Upper lobe of left lung (tissue), 6 donors: ENCODE measurements around the gene SCGB1A1. TPM values are rescaled to one million over a fixed set of nuclear protein-coding genes. Genes with fewer than 3 reads are reported as not detected.

Experiments
- ATAC-seq, 2 donors: fragments of 200-7000 bp; cut with Tn5 transposase; one replicate each; pipeline ENCODE4 v1.9.1; 2022; ENCODE audit warnings: mild to moderate bottlenecking in 2 of 2, moderate library complexity in 2 of 2; ENCODE audit not compliant: low FRiP score in 2 of 2
- DNase-seq, 2 donors: peaks; one replicate each; pipeline ENCODE4 v3.0.0-alpha.2; 2019 to 2020
- H3K27ac ChIP-seq, 4 donors: fragments of 200-600 bp; sonication (generic); one replicate each; pipeline ENCODE4 v1.5.1; 2016 to 2019
- H3K27me3 ChIP-seq, 4 donors: fragments of 200-600 bp; sonication (generic); one replicate each; pipeline ENCODE4 v1.5.1; 2017 to 2019
- H3K36me3 ChIP-seq, 4 donors: fragments of 200-600 bp; sonication (generic); one replicate each; pipeline ENCODE4 v1.5.1; 2016 to 2019
- H3K4me1 ChIP-seq, 4 donors: fragments of 200-600 bp; sonication (generic); one replicate each; pipeline ENCODE4 v1.5.1; 2018 to 2019
- H3K4me3 ChIP-seq, 4 donors: fragments of 200-600 bp; sonication (generic); one replicate each; pipeline ENCODE4 v1.5.1; 2017 to 2019; ENCODE audit warnings: mild to moderate bottlenecking in 2 of 4, moderate library complexity in 1 of 4
- H3K9me3 ChIP-seq, 4 donors: fragments of 200-600 bp; sonication (generic); one replicate each; pipeline ENCODE4 v1.5.1; 2018 to 2019
- CTCF ChIP-seq, 6 experiments: fragments of 450-650 bp in 4 of 6; fragments of 200-600 bp in 2 of 6; sonication (generic) in 2 of 6; IDR thresholded peaks; one replicate each; pipeline ENCODE4 v1.5.1; 2016 to 2019; ENCODE audit warnings: antibody characterized with exemption in 6 of 6
- EP300 ChIP-seq, 4 donors: sonication (generic); formaldehyde crosslinking; IDR thresholded peaks; one replicate each; pipeline ENCODE4 v1.5.1; 2017; ENCODE audit warnings: antibody characterized with exemption in 4 of 4, control low read depth in 2 of 4
- POLR2A ChIP-seq, 4 donors: fragments of 450-650 bp; IDR thresholded peaks; one replicate each; pipeline ENCODE4 v1.5.1; 2016 to 2017; ENCODE audit warnings: antibody characterized with exemption in 4 of 4, mild to moderate bottlenecking in 2 of 4
- POLR2AphosphoS5 ChIP-seq, 2 donors: sonication (generic); formaldehyde crosslinking; IDR thresholded peaks; one replicate each; pipeline ENCODE4 v1.5.1; 2017; ENCODE audit warnings: antibody characterized with exemption in 2 of 2
- WGBS, 2 donors: methylation state at CpG; one replicate each; pipeline ENCODE4 v1.1.5; 2017 to 2018; 5-methylcytosine and 5-hydroxymethylcytosine counted together
- total RNA-seq, 6 donors: library from RNA; depleted of rRNA in 4 of 6; stranded (reverse); fragments of >200 nt in 4 of 6; gene quantifications; one replicate each; pipeline versions ENCODE4 v1.1.0 to v1.2.1, GENCODE V29; 2016 to 2021
- donor health status: DM: no; HTN: no; CAD: no; lungs with moderate emphysema.
- donor health status: DM: no; HTN: yes; CAD: no; lungs with severe emphysema.

Gene SCGB1A1
- total RNA-seq, 6 donors from 2014 or later, result 85.4 to 2,572 (median 1,269) TPM

GRCh38 chr11:62387381-62387780 is 31.5 kb upstream of the SCGB1A1 start:
- Histone ChIP-seq H3K27ac (no peak overlapping the region), H3K27me3 (no peaks in the 10 kb centered on the region), H3K4me3 (no peak overlapping the region), H3K4me1 (no peaks in the 10 kb centered on the region), H3K36me3 (peaks cover 0 to 15% (median 4%) of the 10 kb centered on the region in 4 donors), H3K9me3 (no peaks in the 10 kb centered on the region)
- TF ChIP-seq POLR2AphosphoS5 (IDR thresholded peaks at IDR 0.05) (no peak), CTCF (IDR thresholded peaks at IDR 0.05) (no peak), POLR2A (IDR thresholded peaks at IDR 0.05) (no peak), EP300 (IDR thresholded peaks at IDR 0.05) (no peak)
- WGBS, 2 donors, result 96 to 97% methylated on average over 3 of the region's 3 CpGs
- DNase-seq (no peak), ATAC-seq (no peak)

- Histone ChIP-seq H3K27me3 (no peaks in the 10 kb centered on the region), H3K4me1 (no peaks in the 10 kb centered on the region), H3K4me3 (no peak overlapping the region), H3K27ac (no peak overlapping the region), H3K36me3 (peaks cover 0 to 15% (median 4%) of the 10 kb centered on the region in 4 donors), H3K9me3 (no peaks in the 10 kb centered on the region)
- ATAC-seq, result no peak
- TF ChIP-seq CTCF (IDR thresholded peaks at IDR 0.05) (no peak), POLR2AphosphoS5 (IDR thresholded peaks at IDR 0.05) (no peak), EP300 (IDR thresholded peaks at IDR 0.05) (no peak), POLR2A (IDR thresholded peaks at IDR 0.05) (no peak)
- no peak for DNase-seq
- 82 to 89% methylated on average over 11 of the region's 11 CpGs for WGBS, 2 donors
These were observed 29.8 kb upstream of the SCGB1A1 start for GRCh38 chr11:62388999-62389398.

GRCh38 chr11:62390237-62390636 is 28.6 kb upstream of the SCGB1A1 start:
- no peak for TF ChIP-seq CTCF (IDR thresholded peaks at IDR 0.05)
- TF ChIP-seq EP300 (IDR thresholded peaks at IDR 0.05), result no peak
- TF ChIP-seq POLR2AphosphoS5 (IDR thresholded peaks at IDR 0.05), result no peak
- no peak for TF ChIP-seq POLR2A (IDR thresholded peaks at IDR 0.05)
- Histone ChIP-seq H3K9me3 (no peaks in the 10 kb centered on the region), H3K27ac (no peak overlapping the region), H3K27me3 (no peaks in the 10 kb centered on the region), H3K4me1 (peaks cover 3 to 8% (median 4%) of the 10 kb centered on the region in 4 donors), H3K36me3 (peaks cover 0 to 15% (median 4%) of the 10 kb centered on the region in 4 donors), H3K4me3 (no peak overlapping the region)
- DNase-seq (no peak), ATAC-seq (no peak)
- 72 to 86% methylated on average over 4 of the region's 5 CpGs for WGBS, 2 donors

GRCh38 chr11:62390722-62391121 is 28.1 kb upstream of the SCGB1A1 start:
- no peaks in the 10 kb centered on the region for H3K9me3 ChIP-seq
- WGBS, 2 donors, result 93 to 100% methylated on average over 1 of the region's 1 CpG

More at GRCh38 chr11:62390722-62391121, 28.1 kb upstream of the SCGB1A1 start:
- no peak overlapping the region for H3K4me3 ChIP-seq
- peaks cover 4 to 10% (median 6%) of the 10 kb centered on the region in 4 donors for H3K4me1 ChIP-seq
- ATAC-seq, result no peak
- H3K27ac ChIP-seq, result no peak overlapping the region
- no peak for TF ChIP-seq POLR2AphosphoS5 (IDR thresholded peaks at IDR 0.05)
- no peak for TF ChIP-seq EP300 (IDR thresholded peaks at IDR 0.05)
- TF ChIP-seq POLR2A (IDR thresholded peaks at IDR 0.05), result no peak
- no peak for TF ChIP-seq CTCF (IDR thresholded peaks at IDR 0.05)
- H3K36me3 ChIP-seq, result peaks cover 0 to 15% (median 4%) of the 10 kb centered on the region in 4 donors
- no peak for DNase-seq
- H3K27me3 ChIP-seq, result no peaks in the 10 kb centered on the region
